Measurements from ENCODE around the gene ZNF444. TPM values are rescaled to one million over a fixed set of nuclear protein-coding genes. Genes with fewer than 3 reads are reported as not detected.
A peak's percentile ranks its signal among the peaks of the same experiment; 100 is the strongest.

Gene ZNF444
- 37.3 TPM for total RNA-seq
- long read RNA-seq, full-length matches to known transcripts: 24 of 36 reads
- long read RNA-seq, partial matches to known transcripts: 1 of 36 reads
- long read RNA-seq, other reads (novel, unspliced or antisense): 11 of 36 reads

GRCh38 chr19:56140583-56141416 is at the start of gene ZNF444:
ZNF444 (plus strand) TSS chr19:56141287; CDS start chr19:56146912, 5,625 bp downstream.
- Histone ChIP-seq H3K27me3 (no peaks in the 10 kb centered on the region), H3K4me1 (peaks cover 26% of the 10 kb centered on the region), H3K36me3 (no peaks in the 10 kb centered on the region), H3K27ac (peak within 1 kb of the TSS; percentile 94), H3K9me3 (no peaks in the 10 kb centered on the region), H3K4me3 (peak within 1 kb of the TSS; percentile 62)
- no peak for TF ChIP-seq CTCF (IDR thresholded peaks at IDR 0.05)
- DNase-seq (peak; percentile 99), ATAC-seq (peak; percentile 89)
- intact Hi-C loops (cut with DNase I): no loop called here

GRCh38 chr19:56091751-56092546 is 49.1 kb upstream of the ZNF444 start:
- intact Hi-C loops (cut with DNase I): no loop called here
- Histone ChIP-seq H3K4me1 (peaks cover 9% of the 10 kb centered on the region), H3K27me3 (no peaks in the 10 kb centered on the region), H3K36me3 (peaks cover 11% of the 10 kb centered on the region), H3K9me3 (no peaks in the 10 kb centered on the region), H3K4me3 (peak overlapping the region; percentile 16), H3K27ac (no peak overlapping the region)
- no peak for ATAC-seq
- no peak for TF ChIP-seq CTCF (IDR thresholded peaks at IDR 0.05)
- no peak for DNase-seq

- Histone ChIP-seq H3K36me3 (peaks cover 16% of the 10 kb centered on the region), H3K4me3 (no peak overlapping the region), H3K27ac (no peak overlapping the region), H3K9me3 (no peaks in the 10 kb centered on the region), H3K4me1 (peaks cover 9% of the 10 kb centered on the region), H3K27me3 (no peaks in the 10 kb centered on the region)
- DNase-seq: no peak
- TF ChIP-seq CTCF (IDR thresholded peaks at IDR 0.05): no peak
- no peak for ATAC-seq
- intact Hi-C loops (cut with DNase I): no loop called here
These were observed 48.1 kb upstream of the ZNF444 start for GRCh38 chr19:56092685-56093631.

- no peak for ATAC-seq
These were observed 46.6 kb upstream of the ZNF444 start for GRCh38 chr19:56094449-56094848.

More at GRCh38 chr19:56094449-56094848, 46.6 kb upstream of the ZNF444 start:
- intact Hi-C loops (cut with DNase I): no loop called here
- Histone ChIP-seq H3K36me3 (peaks cover 9% of the 10 kb centered on the region), H3K4me1 (peaks cover 9% of the 10 kb centered on the region), H3K4me3 (no peak overlapping the region), H3K27ac (no peak overlapping the region), H3K9me3 (no peaks in the 10 kb centered on the region), H3K27me3 (no peaks in the 10 kb centered on the region)
- TF ChIP-seq CTCF (IDR thresholded peaks at IDR 0.05): no peak
- DNase-seq: no peak

Measured in upper lobe of right lung (tissue), 1 donor.